GM23248 (cell line): ENCODE measurements around the gene NOL6.

Experiments used
- EZH2 ChIP-seq: fragments of 200-600 bp; sonication (generic); IDR thresholded peaks from 2 replicates; pipeline ENCODE4 v1.6.1; 2018; ENCODE audit warnings: antibody characterized with exemption, mild to moderate bottlenecking; ENCODE audit not compliant: insufficient read depth, poor library complexity, severe bottlenecking
- EZH2phosphoT487 ChIP-seq: fragments of 200-600 bp; sonication (generic); IDR thresholded peaks from 2 replicates; pipeline ENCODE4 v1.6.1; 2018; ENCODE audit warnings: antibody characterized with exemption, moderate library complexity, mild to moderate bottlenecking, low read depth; ENCODE audit not compliant: insufficient read depth

GRCh38 chr9:33416996-33417395 is 56.7 kb downstream of the NOL6 start:
- TF ChIP-seq EZH2phosphoT487, result no peak
- TF ChIP-seq EZH2, result no peak
